Fibroblast of pulmonary artery (primary cell): ENCODE results near the gene OR10K2.
"Not testable (repeated sequence)": the region's sequence is repeated elsewhere in the genome, so short reads cannot be mapped to it uniquely, and the experiment has no call there.

ENCODE experiments used
- DNase-seq: peaks from one replicate; pipeline ENCODE4 v3.0.0-alpha.2; 2010; ENCODE audit warnings: low read depth
- H3K4me3 ChIP-seq: replicated peaks from 2 replicates; pipeline ENCODE4 v1.5.1; 2011; ENCODE audit warnings: low read depth, mild to moderate bottlenecking, control low read depth, low read length, moderate library complexity
- TF ChIP-seq, protein P1 (sequence below): IDR thresholded peaks from 2 replicates; pipeline ENCODE4 v1.5.1; 2011; ENCODE audit warnings: mild to moderate bottlenecking, control low read depth, low read length, inconsistent platforms; ENCODE audit errors: missing control alignments

The OR10K2 gene

DNA sequence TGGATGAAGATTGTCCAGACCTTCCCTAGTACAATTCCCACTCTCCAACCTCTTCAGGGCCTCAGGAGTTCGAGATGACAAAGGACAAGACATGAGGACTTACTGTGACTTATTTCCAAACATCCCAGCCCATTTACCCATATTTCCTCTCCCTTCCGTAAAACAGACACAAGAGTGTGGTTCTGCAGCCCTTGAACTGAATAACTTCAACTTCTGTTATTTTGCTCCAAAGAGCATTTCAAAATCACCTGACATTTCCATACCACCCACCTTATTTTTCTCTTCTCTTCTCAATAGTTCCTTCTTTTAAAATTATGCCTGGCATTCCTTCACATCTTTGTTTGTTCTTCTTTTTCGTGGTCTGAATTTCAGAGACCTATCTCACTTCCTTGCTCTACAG lies 8.7 kb upstream of the OR10K2 start:
- TF ChIP-seq, protein P1, sequence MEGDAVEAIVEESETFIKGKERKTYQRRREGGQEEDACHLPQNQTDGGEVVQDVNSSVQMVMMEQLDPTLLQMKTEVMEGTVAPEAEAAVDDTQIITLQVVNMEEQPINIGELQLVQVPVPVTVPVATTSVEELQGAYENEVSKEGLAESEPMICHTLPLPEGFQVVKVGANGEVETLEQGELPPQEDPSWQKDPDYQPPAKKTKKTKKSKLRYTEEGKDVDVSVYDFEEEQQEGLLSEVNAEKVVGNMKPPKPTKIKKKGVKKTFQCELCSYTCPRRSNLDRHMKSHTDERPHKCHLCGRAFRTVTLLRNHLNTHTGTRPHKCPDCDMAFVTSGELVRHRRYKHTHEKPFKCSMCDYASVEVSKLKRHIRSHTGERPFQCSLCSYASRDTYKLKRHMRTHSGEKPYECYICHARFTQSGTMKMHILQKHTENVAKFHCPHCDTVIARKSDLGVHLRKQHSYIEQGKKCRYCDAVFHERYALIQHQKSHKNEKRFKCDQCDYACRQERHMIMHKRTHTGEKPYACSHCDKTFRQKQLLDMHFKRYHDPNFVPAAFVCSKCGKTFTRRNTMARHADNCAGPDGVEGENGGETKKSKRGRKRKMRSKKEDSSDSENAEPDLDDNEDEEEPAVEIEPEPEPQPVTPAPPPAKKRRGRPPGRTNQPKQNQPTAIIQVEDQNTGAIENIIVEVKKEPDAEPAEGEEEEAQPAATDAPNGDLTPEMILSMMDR: no peak
- no peak overlapping the region for H3K4me3 ChIP-seq
- DNase-seq: no peak

- H3K4me3 ChIP-seq, DNase-seq: not testable (repeated sequence)
These were observed 4.1 kb upstream of the OR10K2 start for GRCh38 chr1:158430163-158430562.

GRCh38 chr1:158425027-158425426 lies 1.0 kb downstream of the OR10K2 start:
- H3K4me3 ChIP-seq: no peak overlapping the region
- no peak for DNase-seq
- TF ChIP-seq, protein P1: no peak

GRCh38 chr1:158422212-158422611 lies 3.8 kb downstream of the OR10K2 start:
- H3K4me3 ChIP-seq: no peak overlapping the region
- no peak for DNase-seq
- TF ChIP-seq, protein P1: no peak

DNA sequence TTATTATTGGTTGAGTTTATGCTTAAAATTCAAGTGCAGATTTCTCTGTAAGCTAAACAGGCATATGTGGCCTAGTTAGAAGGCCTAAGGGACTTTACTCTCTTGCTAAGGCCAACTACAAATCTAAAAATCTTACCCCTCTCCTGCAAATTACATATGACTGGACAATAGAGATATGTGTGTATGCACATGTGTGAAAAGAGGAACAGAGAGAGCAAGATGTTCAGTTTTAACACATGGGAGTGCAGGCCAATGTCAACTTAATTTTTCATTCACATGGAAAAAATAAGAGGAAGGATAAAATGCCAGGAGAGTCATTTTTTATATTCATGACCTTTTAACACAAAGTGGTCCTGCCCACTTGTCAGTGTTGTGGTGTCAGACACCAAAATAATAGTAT lies 8.5 kb downstream of the OR10K2 start:
- TF ChIP-seq, protein P1: no peak
- DNase-seq: no peak

DNA sequence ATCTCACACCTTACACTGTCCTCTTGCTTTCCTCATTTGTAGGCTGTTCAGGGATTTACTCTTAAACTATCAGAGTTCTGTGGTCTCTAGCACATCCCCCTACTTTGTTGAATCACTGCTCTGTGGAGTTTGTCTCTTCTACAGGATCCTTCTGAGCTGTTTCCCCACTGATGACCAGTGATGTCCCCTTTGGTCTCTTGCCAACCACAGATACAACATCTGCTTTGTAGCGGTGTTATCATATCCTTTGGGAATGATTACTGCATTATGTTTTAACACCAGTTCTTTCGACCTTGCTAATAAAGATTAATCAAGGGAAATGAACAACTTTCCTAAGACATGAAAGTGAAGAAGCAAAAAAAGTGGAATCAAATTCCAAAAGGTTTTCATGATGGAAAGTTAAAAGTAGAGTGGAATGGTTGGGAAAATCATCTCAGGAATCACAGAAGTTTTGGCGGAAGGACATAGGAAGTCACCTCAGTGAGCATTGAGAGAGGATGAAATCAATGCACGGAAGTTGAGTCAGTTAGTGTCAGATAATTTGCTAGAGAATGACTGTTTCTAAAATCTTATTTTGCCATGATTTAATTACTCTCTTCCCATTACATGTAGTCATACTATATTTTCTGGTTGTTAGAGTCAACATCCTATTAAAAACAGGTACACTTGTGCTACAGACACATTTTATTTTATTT lies 11.2 kb downstream of the OR10K2 start:
- DNase-seq: no peak
- H3K4me3 ChIP-seq: no peak overlapping the region
- TF ChIP-seq, protein P1: no peak

More for the DNA sequence above, 8.5 kb downstream of the OR10K2 start:
- H3K4me3 ChIP-seq: no peak overlapping the region

- TF ChIP-seq, protein P1: no peak
- no peak overlapping the region for H3K4me3 ChIP-seq
These were observed 18.9 kb downstream of the OR10K2 start for GRCh38 chr1:158407092-158407491.

More at GRCh38 chr1:158407092-158407491, 18.9 kb downstream of the OR10K2 start:
- no peak for DNase-seq
